Liver (tissue), 3 donors: ENCODE measurements around the gene CDK17.

Experiments used
- TF ChIP-seq, protein P1 (sequence below): fragments of 150-350 bp; IDR thresholded peaks from 2 replicates; pipeline ENCODE4 v1.5.1; 2017; ENCODE audit warnings: improper control_type of control experiment, low read depth, low read length; ENCODE audit not compliant: missing input control
- TF ChIP-seq, protein P2 (sequence below): IDR thresholded peaks from 2 replicates; pipeline ENCODE4 v1.6.1; 2016; ENCODE audit warnings: antibody characterized with exemption
- donor health status: healthy.
- donor health status: healthy.

DNA sequence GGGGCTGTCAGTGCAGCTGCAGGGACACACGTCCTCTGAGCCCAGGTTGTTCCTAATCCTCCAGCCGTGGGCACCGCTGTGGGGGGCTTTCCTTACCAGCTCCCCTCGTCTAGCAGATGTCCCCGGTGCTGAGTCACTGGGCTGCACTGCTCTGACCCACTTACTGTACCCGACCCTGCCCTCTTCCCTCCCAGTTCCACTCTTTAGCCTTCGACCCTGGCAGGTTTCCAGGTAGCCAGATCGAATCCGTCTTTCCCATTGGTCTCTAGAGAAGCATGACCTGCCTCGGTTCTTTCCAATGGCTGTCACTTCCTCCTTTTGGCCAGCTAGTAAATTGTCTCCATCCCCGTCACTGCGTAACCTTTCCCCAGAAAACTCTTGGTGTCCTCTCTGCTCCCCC, 157.6 kb downstream of the CDK17 start:
- TF ChIP-seq, protein P1, sequence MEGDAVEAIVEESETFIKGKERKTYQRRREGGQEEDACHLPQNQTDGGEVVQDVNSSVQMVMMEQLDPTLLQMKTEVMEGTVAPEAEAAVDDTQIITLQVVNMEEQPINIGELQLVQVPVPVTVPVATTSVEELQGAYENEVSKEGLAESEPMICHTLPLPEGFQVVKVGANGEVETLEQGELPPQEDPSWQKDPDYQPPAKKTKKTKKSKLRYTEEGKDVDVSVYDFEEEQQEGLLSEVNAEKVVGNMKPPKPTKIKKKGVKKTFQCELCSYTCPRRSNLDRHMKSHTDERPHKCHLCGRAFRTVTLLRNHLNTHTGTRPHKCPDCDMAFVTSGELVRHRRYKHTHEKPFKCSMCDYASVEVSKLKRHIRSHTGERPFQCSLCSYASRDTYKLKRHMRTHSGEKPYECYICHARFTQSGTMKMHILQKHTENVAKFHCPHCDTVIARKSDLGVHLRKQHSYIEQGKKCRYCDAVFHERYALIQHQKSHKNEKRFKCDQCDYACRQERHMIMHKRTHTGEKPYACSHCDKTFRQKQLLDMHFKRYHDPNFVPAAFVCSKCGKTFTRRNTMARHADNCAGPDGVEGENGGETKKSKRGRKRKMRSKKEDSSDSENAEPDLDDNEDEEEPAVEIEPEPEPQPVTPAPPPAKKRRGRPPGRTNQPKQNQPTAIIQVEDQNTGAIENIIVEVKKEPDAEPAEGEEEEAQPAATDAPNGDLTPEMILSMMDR = no peak
- TF ChIP-seq, protein P2, sequence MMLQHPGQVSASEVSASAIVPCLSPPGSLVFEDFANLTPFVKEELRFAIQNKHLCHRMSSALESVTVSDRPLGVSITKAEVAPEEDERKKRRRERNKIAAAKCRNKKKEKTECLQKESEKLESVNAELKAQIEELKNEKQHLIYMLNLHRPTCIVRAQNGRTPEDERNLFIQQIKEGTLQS = no peak
